Germinal center (tissue), 1 donor: ENCODE data around the gene MARCHF6.
"Not testable (repeated sequence)": the region's sequence is repeated elsewhere in the genome, so short reads cannot be mapped to it uniquely, and the experiment has no call there.

Experiments used
- DNase-seq: peaks from one replicate; pipeline ENCODE4 v3.0.0; 2012; ENCODE audit warnings: mixed read lengths, low spot score

MARCHF6 gene

DNA sequence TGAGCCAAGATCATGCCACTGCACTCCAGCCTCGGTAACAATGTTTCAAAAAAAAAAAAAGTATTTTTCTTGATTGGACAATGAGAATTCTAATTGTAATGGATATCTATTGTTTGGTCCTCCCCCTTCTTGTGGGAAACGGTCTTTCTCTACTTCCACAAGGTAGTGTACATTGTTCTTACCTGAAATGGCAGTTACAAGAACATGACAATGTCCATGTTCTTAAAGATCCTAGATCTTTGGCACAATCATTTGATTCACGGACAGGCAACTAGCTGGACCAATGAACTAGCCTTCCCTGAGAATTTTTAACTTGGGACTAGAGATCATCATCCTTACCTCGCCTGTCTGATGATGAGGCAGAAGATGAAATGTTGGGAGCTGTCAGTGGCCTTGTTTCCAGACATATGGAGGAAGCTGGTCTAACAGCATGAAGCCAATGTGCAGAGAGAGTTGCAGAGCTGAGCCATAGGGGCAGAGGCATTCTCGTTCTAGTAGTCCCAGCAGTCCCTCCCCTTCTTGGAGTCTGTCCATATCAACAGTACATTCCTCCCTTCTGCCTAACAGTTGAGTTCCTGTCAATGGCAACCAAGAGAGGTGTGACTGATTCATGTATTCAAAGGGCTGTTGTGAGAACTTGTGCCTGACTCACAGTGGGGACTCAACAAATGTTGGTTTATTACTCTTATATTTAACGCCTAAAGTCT lies 2.1 kb upstream of the MARCHF6 start:
- DNase-seq, result no peak

DNA sequence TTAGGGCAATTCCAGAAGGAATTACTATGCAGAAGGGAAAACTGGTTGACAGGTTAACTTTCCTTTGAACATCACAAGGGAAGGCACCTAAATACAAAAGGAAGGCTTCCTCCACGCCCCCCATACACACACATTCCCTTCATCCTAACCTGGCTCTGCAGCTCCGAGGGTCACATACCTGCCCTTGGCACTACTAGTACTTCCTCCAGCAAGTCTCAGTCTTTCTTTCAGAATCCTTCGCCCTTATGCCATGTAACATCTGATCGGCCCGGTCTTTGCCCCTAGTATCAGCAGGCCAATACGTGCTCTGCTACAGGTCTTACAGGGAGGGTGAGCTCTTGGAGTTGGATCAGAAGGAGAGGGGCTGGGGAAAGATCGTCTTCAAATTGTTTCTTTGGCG lies 1.6 kb upstream of the MARCHF6 start:
- DNase-seq, result no peak

DNA sequence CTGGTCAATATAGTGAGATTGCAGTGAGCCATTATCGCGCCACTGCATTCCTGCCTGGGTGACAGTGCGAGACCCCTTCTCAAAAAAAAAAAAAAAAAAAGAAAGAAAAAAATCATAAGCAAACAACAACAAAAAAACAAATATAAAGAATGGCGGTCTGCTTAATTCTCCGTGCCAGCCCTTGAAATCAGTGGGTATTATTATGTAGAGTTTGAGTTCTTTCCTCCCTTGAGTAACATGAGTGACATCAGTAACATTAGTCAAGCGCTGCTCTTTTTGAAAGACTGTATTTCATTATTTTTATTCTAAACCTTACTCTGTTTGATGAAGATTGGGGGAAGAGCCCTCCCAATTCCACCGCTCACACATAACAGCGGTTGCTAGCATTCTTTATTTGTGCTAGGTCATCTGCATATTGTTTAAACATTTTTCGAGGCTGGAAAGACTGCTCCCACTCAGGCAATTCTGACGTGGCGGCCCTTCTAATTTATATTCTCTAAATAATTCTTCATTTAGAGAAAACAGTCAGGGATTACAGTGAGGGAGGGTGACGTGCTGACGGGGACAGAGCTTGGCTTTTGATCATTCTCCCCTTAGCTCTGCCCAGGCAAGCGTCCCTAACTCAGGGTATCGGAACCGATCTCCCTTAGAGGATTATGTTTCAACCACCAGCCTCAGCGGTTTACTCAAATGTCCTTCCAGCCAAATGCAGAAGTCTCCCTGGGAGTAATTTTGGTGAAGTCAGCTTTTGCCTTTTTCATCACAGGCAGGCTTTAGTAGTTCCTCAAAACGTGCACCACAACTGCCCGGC lies 860 bp upstream of the MARCHF6 start:
- peak; percentile 49 for DNase-seq

DNA sequence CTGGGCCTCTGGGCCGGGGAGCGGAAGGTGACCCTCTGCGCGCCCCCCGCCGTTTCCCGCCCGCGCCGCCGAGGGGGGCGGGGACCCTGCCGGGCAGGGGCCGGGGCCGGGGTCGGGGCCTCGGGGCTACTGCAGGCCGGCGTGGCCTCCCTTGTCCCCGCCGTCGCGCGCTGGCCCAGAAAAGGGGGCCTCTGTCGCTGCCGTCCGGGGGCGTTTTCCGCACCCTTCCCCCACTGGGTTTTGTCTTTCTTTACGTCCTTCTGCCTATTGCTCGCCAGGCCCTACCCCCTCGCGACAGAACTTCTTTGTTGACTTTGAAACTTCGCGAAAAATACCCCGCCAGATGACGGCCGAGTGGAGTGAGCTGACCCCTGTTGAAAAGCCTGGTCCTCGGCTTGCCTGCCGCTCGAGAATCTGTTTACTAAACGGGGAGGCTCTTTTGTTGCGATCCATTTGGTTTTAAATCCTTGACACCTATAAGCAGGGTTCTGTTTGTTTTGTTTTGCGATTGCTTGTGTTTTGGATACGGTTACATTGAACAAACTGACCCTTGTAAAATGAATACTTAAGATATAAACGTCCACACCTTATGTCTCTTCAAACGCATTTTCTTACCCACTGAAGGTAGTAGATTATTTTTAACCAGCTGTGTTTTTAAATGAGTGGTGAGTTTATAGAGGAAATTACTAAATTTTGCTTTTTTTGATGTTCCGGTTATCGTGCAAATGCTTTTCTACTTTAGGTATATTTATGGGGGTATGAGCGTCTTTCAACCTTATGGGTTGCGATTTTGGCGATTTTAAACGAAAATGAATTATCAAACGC lies 765 bp downstream of the MARCHF6 start:
- DNase-seq, result peak; percentile 32

DNA sequence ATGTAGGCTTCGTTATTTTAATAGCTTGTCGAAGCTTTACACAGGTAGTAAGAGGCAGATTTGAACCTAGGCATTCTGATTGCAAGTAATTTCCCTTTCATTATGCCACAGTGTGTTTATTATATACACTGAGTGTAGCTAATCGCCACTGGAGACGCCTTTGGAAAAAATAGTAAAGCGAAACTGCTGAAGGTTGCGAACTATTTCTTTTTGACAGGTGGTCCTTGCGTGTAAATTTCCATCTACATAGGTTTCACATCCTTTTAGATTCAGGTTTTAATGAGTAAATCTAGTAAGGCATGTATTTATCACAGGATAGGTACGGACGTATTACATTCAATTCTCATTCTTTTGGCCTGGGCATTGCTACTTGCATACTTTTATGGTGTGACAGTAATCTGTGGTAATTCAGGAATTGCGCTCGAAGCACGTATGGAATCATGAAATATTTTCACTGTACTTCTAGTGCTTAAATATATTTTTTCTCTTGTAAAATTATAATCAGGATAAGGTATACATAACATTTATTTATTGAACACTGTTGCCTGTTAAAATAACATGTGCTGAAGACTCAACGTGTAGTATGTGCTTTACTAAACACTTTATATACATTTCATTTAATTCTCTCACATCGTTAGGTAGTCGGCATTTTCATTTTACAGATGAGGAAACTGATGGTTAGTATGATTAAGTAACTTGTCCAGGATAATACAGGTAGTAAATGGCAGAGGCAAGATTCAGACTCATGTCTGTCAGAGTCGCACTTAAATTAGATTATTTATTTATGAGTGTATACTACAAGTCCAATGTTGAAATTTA lies 1.8 kb downstream of the MARCHF6 start:
- DNase-seq, result peak; percentile 45

DNA sequence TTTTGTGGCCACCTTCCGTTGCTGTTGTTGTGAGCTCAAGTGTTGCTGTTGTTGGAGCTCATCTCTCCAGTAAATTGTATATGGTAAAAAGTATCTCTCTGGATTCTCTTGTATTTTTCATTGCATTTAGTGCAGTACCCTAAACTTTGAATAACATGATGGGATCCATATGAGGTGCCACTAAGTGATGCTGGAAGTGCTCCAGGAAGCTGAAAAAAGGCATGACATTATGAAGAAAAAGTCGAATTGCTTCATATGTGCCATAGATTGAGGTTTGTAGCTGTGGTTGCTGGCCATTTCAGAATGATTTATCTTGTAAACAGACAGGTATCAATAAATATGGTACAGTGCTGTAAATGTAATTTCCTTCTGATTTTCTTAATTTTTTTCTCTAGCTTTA lies 5.5 kb downstream of the MARCHF6 start:
- no peak for DNase-seq

DNA sequence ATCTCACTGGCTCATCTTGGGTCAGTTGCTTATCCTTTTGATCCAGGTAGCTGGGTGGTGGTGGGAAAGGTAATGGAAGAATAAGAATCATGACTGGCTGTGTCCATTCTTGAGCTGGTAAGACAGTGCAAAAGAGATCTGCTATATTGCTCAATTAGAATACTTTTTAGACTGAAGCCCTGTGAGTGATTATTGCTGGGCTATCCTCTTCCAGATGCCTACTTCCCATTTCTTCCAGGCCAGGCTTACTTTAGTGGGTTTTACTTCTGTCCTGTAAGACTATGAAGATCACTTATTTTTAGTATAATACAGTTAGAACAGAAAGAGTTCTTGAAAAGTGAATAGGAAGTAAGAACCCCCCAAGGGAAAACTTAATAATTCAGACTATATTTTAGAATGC lies 7.2 kb downstream of the MARCHF6 start:
- no peak for DNase-seq

DNA sequence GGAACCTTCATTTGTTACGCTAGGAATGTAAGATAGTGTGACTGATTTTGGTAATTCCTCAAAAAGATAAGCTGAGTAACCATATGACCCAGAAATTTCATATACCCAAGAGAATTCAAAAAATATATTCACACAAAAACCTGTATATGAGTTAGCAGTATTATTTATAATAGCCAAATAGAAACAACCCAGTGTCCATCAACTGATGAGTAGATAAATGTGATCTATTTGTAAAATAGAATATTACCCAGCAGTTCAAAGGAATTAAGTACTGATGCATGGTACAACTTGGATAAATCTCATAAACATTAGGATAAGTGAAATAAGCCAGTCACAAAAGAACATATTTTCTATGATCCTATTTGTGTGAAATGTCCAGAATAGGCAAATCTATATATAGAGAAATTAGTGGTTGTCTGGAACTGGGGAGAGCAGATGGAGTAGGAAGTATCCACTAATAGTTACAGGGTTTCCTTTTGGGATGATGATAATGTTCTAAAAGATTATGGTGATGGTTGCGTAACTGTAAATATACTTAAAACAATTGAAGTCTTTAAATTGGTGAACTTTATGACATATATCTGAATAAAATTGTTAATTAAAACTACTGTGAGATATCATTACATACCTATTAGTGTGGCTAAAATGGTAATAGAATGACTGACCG lies 10.2 kb downstream of the MARCHF6 start:
- DNase-seq, result no peak

DNA sequence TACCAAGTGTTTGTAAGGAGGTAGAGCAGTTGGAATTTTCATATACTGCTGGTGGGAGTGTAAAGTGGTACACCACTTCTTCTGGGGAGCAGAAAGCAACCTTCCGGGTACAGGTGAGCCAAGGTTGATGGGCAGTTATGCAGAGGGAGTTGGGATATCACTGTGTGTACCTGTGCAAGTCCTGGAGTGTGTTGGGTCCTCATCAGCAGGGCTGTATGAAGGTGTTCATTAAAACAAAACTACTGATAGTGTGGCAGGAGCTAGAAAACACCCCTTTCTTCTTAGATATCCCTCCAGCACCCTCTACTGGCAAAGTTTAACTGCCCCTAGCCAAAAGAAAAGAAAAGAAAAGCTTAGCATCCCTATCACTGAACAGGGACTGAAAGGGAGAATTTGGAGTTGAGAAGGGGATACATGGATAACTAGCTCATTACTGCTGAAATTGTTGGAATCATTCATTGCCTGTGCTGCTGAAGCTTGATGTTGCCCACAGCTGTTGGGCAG lies 10.7 kb downstream of the MARCHF6 start:
- no peak for DNase-seq

DNA sequence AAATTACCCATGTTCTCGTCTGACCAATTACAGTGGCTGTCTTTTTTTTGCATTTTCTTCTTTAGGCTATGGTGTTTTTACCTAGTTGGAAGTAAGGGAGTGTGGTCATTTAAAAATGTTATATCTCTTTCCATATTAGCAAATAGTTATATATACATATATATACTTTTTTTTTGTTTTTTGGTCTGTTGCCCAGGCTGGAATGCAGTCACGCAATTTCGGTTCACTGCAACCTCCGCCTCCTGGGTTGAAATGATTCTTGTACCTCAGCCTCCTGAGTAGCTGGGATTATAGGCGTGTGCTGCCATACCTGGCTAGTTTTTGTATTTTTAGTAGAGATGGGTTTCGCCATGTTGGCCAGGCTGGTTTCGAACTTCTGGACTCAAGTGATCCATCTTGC lies 12.3 kb downstream of the MARCHF6 start:
- no peak for DNase-seq

DNA sequence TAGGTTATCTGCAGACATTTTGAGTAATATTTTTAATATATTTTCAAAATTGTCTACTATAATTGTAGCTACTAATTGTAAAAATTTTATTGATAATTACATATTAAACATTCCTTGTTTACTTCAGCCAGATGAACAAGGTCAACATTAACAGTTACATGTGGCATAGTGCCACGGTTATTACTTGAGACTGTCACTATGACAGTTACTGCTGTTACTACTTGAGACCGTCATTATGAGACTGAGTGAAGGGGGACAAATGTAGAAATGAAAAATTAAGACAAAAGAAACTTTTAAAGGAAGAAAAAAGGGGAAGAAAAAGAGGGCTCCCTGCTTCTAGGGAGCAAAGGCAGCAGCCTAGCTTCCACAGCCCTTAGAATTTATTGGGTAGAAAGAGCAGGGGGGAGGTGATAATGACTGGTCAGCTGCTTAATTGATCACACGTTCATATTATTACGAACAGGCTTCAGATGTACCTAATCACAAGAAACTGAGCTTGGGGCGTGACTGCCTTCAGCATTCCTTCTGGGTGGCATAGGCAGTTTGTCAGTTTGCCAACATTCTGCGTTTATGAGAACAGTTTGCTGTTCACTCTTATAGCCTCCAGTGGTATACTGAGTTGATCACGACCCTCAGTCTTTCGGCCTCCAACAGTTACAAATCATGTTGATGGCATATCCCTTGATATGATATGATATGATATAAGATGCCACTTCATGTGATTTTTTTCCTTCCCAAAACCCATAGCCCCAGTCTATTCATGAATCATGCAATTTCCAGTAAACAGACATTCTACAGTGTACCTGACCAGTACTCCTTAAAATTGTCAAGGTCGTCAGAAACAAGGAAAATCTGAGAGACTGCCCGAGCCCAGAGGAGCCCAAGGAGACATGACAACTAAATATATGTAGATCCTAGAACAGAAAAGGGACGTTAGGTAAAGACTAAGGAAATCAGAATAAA lies 13.1 kb downstream of the MARCHF6 start:
- DNase-seq, result no peak

DNA sequence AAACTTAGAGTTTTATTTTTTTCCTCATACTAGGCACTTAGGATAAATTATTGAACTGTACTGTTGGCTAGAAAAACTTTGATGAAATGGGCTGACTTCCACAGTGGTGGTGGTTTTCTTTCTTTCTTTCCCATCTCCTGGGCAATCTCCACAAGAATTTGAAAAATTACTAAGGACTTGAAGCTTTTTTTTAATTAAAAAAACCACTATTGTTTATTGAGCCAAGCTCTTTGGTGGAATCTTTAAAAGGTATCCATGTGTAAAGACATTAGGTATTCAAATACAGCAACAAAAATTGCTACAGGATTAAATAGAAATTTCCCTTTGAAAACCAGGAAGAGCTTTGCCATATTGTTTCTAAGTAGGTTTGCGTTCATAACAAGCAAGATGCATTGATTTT lies 14.1 kb downstream of the MARCHF6 start:
- no peak for DNase-seq

DNA sequence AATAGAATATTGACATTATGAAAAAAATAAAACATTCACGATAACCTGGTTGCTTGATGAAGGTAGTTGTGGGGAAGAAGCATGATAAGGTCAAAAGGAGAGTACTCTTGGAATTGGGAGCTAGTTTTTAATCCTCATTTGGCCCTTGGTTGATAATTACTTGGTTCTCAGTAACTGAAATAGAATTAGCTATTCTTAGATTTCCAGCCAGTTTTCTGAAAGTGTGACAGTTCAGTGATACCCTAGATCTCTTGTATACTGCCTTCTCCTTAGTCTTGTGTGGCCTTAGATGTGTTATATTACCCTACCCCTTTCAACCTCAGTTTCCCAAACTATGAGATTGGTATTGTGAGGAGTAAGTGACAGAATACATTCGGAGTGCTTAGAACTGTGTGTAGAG lies 17.4 kb downstream of the MARCHF6 start:
- DNase-seq, result no peak

DNA sequence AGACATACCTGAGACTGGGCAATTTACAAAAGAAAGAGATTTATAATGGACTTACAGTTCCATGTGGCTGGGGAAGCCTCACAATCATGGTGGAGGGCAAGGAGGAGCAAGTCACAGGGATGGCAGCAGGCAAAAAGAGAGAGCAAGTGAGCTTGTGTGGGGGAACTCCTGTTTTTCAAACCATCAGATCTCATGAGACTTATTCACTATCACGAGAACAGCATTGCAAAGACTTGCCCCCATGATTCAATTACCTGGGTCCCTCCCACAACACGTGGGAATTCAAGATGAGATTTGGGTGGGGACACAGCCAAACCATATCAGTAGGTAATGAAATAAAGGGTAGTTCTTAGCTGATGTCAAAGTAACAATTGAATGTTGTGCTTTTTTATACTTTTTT lies 17.9 kb downstream of the MARCHF6 start:
- DNase-seq, result not testable (repeated sequence)

DNA sequence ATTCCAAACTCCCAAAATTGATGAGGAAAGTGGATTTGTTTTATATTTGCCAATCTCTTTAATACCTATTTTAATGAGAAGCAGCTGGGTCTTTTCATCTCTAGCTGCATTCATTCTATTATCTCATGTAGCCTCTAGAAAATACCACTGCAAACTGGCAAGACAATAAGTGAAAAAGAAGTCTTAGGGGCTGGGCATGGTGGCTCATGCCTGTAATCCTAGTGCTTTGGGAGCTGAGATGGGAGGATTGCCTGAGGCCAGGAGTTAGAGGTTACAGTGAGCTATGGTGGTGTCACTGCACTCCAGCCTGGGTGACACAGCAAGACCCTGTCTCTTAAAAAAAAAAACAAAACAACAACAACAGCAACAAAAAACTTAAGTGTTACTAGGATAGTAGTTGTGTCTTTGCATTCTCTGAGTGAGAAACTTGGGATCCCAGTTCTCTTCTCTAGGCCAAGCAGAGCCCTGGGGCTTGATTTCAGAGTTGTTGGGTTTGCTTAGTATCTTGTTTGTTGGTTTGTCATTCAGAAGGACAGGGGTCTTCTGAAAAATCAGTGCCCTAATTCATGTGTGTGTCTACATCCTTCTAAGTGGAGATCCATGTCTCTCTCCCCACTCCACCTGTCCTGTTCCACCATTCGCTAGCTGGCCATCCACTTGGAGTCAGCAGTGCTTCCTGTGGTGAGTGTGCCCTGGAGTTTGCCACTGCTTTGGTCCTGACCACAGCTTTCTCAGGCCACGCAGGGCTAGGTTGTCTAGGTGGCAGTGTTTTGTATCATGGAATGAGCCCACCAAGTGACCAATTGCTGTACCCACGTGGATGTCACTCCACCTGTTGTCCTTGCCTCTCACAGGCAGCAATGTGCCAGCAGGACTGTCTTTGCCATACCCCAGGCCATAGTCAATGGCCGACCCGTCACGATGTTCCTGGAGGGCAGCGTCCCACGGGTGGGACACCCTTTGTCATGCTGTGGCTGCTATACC lies 19.5 kb downstream of the MARCHF6 start:
- DNase-seq, result no peak

DNA sequence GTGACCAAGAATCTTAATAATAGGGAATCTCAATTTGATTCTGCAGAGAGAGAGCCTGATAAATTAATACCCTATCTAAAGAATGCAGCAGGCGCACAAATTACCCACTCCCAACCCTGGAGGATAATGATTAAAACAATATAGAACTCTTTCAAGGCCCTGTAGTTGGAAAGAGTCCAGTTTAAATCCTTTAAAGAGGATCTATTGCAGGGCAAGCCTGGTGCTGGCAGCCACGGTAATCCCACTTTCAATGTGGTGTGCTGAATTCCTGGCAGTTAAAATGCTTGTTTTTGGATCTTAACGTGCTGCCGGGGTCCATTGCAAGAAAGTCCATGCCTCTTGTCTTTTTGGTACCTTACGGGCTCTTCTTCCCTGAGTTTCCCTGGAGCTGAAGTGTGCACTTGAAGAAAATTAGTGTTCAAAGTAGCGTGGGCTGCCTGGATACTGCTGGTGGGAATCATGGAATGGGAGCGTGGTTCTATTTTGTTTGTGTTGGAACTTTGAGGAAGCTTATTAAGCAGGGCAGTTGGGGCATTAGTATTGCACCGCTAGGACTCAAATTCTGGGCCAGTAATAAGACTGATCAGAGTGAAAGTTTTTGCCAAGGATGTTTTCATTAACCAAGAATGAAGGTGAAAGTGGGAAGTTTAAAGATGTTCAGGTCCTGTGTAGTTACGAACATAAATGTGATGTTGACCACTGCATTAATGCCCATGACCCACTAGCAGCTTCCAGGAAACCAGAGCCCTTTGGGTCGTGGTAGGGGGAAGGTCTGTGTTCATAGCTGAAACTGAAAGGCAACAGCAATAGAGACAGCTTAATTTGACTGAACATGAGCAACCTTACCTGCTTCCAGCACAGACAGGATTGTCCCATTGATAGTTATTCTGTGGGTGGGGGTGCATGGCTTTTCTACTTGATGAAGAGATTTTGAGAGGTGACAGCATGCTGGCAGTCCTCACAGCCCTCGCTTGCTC lies 20.8 kb downstream of the MARCHF6 start:
- no peak for DNase-seq

DNA sequence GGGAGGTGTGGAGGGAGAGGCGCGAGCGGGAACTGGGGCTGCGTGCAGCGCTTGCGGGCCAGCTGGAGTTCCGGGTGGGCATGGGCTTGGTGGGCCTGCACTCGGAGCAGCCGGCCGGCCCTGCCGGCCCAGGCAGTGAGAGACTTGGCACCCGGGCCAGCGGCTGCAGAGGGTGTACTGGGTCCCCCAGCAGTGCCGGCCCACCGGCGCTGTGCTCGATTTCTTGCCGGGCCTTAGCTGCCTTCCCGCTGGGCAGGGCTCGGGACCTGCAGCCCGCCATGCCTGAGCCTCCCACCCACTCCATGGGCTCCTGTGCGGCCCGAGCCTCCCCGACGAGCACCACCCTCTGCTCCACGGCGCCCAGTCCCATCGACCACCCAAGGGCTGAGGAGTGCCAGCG lies 21.7 kb downstream of the MARCHF6 start:
- not testable (repeated sequence) for DNase-seq
